Iris pigment epithelial cell (primary cell): ENCODE results near the gene RBM28.
"Not testable (repeated sequence)": the region's sequence is repeated elsewhere in the genome, so short reads cannot be mapped to it uniquely, and the experiment has no call there.

ENCODE experiments used
- DNase-seq: peaks from one replicate; pipeline ENCODE4 v3.0.0-alpha.2; 2011; ENCODE audit warnings: low read depth

RBM28 gene

DNA sequence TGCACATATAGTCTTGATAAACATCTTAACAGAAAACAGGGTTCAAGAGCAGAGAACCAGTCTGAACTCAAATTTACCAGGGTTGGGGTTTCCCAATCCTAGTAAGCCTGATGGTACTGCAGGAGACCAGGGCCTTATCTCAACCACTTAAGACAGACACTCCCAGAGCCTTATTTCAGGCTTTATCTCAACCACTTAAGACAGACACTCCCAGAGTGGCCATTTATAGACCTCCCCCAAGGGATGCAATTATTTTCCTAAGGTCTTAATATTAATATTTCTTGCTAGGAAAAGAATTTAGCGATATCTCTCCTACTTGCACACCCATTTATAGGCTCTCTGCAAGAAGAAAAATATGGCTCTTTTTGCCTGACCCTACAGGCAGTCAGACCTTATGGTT lies 63.3 kb downstream of the RBM28 start:
- not testable (repeated sequence) for DNase-seq

DNA sequence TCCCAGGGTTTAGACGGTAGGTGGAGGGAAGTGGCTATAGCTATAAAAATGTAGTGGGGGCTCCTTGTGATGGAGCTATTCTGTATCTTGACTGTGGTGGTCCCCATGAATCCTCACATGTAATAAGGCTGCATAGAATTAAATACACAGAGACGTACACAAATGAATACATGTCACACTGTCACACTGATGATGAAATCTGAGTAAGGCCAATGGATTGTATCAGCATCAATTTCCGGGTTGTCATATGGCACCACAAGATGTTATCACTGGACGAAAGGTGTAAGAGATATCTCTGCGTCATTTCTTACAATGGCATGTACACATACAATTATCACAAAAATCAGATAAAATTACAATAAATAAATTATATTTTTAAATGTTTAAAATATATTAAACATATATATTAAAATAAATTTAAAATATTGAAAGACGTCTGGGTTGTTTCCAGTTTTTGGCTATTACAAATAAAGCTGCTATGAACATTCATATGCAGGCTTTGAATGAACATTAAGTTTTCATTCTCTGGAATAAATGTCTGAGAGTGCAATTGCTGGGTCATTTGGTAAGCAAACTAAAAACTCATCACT lies 64.5 kb downstream of the RBM28 start:
- DNase-seq: no peak

DNA sequence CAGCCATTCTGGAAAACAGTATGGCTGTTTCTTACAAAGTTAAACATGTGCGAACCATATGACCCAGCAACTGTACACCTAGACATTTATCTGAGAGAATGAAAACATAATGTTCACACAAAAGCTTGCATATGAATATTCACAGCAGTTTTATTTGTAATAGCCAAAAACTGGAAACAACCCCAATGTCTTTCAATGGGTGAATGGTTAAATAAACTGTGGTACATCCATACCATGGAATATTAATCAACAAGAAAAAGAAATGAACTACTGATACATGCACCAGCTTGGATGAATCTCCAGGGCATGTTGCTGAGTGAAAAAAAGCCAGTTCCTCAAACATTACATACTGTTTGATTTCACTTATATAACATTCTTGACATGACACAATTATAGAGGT lies 65.3 kb downstream of the RBM28 start:
- DNase-seq: no peak

DNA sequence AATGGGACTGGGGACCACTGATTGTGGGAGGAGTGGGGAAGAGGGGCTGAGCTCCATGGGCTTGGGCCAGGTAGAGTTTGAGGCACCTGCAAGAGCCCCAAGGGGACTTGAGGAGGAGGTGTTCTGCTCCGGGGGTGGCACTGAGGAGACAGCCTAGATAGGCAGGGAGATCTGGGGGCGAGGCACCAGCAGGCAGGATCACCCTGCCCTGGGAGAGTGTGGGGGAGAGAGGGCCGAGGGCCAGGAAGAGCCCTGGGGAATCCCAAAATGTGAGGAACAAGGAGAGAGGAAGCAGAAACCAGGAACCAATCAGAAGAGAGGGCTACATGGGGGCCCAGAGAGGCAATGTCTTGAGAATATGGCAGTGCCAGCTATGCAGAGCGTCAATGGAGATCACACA lies 68.0 kb downstream of the RBM28 start:
- no peak for DNase-seq

DNA sequence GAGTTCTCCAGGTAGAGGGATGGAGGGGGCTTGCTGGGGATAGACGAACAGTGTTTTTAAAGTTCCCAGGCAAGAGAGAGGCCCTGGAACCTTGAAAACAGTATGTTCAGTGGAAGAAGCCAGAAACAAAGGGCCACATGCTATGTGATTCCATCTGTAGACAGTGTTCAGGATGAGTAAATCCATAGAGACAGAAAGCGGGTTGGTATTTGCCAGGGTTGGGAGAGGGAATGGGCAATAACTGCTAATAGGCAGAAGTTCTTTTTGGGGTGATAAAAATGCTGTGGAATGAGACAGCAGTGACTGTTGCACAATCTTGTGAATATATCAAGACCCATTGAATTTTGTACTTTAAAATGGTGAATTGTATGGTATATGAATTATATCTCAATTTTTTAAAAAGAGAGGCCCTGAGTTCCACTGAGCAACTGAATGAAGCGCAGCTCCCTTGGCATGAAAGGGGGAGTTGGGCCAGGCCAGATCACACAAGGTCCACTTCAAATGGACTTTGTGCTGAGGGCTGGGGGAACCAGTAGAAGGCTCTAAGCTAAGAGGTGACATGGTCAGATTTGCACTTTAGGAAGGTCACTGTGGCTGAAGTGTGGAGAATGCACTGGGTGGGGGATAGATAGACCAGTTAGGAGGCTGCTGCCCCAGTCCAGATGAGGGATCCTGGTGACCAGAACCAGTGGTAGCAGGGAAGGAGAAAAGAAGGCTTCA lies 68.7 kb downstream of the RBM28 start:
- DNase-seq: no peak

DNA sequence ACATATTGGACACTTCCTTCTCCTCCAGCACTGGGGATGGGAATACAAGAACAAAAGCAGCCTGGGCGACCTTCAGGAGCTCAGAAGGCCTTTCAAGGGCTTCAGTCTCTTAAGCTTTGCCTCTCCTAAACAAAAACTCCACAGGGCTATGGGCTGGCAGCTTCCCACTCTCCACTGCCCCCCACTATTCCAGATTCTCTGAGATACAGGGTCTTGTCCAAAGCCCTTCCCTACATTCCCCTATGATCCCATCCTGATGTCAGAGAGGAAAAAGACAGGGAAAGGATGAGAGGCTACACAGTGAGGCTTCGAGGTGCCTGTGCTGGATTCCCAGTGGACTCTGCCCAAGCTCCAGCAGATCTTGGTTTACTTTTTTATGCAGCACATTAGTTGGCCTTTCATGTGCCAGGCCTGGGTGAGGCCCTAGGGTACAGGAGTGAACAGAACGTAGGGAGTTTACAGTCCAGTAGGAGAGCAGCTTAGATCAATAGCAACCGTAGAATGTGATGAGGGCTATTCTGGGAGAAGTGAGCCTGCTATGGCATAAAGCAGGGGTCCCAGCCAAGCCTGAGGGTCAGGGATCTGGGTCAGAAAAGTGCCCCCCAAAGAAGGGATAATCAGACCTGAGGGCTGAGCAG lies 69.3 kb downstream of the RBM28 start:
- DNase-seq: no peak

DNA sequence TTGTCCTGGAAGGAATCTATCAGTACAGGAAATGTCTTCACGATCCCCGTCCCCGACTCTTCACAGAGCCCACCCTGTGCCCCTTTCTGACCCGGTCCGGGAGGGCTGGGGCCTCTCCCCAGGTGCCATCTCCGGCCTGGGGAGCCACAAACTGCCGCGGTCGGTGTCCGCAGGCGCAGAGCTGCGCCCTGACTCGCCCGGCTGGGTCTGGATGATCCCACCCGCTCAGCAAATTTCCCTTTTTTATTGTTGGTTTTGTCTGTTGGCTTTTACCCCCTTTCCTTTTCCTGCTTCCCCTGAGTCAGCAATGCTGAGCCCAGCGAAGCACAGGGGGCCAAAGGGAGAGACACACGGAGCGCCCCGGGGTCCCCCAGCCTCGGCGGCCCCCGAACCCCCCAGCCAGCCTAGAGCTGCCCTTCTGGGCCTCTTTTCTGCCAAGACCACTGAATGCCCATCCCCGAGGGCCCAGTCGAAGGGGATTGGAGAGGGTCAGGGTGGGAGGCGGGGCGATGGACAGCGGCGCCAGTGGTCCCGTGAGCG lies 71.7 kb downstream of the RBM28 start:
- DNase-seq: no peak

DNA sequence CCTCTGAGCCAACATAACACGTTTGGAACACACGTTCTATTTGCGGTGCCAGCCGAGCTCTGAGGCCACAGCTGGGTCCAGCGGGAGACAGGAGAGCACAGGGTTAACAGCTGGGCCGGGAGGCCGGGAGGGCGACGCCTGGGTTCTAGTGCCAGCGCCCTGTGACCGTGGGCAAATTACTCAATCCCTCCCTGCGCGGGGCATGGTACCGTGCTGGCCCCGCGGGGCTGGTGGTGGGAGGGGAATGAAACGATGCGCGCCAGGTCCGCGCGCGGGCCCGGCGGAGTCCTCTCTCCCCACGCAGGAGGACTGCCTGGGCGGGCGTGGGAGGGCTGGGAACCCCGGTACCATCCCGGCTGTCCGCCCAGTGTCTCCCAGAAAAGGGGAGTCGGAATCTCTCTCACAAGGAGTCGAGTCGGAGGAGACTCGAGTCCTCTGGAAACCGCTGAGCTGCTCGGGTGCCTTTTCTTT lies 72.2 kb downstream of the RBM28 start:
- no peak for DNase-seq

DNA sequence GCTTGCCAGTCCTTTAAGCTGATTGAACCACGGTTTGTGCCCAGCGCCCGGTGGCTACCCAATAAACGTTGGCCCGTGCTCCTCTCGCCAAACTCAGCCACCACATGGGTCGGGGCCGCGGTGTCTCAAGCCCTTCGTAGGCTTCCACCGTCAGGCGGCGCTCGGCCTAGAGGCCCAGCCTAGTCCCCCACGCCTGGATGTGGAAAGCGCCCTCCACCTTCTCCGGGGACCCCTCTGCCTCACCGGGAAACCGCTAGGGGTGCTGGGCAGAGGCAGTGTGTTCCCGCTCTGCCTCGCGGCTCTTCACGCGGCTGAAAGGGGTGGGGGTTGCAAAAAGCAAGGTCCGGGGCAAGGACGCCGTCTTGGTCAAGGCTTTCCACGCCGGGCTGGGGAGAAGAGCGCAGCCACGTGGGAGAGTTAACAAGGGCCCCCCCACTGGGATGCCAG lies 72.9 kb downstream of the RBM28 start:
- DNase-seq: no peak

DNA sequence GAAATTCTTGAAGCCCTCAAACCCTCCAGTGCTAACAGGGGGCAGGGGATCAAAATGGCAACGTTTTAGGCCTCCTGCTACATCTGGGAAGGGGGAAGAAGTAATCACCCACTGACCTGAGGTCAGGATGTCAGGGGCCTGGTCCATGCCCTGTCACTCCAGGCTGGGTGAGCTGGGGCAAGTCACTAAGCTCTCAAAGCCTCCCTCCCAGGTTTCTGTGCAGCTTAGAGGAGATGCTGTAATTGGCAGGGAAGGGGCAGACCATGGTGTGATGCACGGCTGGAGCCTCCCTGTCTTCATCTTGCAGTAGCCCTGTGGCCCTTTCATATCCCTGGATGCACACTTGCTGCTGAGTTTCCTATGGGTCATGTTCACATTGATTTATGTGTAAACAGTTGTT lies 75.5 kb downstream of the RBM28 start:
- no peak for DNase-seq

DNA sequence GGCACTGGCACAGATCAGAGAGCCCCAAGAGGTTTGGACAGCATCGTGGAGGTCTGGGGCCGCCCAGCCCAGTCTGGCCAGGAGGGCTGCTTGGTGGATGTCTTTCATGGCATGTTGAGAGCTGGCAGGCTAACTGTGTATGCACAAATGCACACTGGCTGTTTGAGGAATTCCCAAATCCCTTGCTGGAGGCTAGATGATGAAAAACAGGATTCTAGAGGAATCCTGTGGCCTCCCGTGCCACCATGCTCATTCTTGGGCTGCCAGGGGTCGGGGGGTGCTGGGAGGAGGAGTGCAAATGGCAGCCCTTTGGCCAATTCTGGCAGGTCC lies 76.1 kb downstream of the RBM28 start:
- no peak for DNase-seq

DNA sequence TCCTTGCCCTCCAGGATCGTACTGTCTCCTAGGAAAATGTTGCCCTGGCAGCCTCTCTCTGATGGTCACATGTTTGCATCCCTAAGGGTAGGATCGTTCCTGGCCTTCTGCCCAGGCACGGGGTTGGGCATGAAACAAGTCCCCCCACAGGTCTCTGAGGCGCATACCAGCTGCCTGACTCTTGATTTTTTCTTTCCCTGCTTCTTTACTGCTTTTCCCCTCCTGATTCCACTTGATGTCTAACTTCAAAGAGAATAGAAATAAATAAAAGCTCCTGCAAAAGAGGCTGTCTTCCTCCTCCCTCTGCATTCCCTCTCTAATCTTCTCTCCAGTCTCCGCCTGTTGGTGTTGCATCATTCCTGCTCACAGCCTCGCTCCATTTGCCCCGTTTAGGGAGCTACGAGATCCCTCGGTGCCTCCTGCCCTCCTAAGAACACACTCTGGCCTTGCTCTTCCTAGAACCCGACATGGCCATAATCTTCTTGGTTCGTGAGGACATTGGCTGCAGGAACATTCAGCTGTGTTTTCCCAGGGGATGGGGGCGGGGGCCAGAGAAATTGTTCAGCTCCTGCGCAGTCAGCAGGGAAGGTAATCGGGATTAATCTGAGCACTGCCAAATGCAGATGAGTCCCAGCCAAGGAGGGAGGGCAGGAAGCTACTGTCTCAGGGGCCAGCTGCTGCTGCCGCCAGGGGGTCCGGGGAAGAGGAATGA lies 76.7 kb downstream of the RBM28 start:
- peak; percentile 69 for DNase-seq

DNA sequence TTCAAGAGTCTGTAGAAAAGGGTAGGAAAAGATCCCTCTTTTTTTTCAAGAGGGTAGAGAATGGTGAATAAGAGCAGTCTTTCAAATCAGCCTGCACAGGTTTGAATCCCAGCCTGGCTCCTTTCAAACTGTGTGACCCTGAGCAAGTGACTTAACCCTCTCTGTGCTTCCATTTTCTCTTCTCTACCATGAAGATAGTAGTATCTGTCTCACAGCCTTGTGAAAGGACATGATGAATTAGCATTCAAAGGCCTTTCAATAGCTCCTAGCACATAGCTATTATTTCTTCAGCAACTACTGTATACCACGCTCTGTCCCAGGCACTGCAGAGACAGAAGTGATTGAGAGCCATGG lies 77.2 kb downstream of the RBM28 start:
- no peak for DNase-seq

DNA sequence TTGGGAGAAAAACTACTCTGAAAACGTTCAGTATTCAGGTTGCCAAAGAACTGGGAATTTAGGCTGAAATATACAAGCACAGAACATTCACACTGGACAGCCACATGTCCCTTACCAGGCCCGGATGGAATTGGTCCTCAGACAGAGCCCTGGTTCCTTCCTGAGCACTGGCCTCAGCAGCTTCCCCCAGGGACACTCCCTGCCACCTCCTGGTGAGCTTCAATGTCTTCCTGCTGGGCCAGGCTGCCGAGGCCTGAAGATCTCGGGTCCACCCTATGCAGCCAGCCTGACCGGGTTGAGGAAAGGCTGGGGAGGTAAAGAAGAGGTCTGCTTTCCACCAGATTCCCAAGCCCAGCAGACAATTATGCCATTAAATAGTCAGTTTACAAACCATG lies 77.8 kb downstream of the RBM28 start:
- DNase-seq: no peak

DNA sequence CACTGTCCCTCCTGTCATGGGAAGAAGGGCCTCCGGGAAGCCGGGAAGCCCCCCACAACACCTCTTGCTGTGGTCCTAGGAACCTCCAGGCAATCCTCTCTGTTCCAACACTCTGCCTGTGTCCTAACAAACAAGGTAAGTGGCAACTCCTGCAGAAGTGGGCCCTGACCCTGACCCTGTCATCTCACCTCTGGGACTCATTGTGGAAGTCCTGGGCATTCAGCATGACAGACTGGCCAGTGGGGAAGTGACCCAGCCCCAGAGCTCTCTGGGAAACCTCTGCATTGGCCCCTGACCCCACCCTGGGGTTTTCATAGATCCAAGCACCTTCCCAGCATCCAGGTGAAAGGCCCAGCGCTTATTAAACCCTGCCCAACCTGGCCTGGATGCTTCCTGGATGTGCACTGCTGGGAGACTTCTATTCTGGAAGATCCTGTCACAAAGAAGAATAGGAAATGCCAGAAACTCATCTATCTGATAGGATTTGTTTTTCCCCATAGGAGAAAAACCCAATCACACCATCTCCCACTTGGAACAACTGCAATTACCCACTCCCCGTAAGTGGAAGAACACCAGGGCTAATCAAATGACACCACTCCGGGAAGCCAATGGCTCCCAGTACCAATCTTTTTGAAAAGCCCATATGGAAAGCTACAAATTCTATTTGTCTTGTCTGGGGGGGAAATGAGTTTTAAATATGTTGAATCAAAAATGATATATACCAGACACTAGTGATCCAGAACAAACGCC lies 78.4 kb downstream of the RBM28 start:
- no peak for DNase-seq

DNA sequence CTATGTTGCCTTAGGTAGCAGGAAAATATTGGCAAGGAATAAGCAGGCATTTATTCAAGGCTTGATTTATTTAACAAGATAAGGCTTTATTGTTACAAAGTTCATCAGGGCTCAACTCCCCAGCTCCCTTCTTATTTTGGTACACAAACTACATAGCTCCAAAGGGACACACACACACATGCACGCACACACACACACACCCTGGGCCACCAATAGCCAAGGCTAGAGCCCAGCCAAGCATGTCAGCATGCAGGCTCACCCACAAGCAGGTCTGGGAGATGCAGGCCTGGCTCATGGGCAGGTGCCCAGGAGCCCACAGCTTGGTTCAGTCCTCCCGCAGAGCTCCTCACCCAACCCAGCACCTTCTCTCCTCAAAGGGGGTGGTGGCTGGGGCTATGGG lies 79.2 kb downstream of the RBM28 start:
- DNase-seq: no peak

DNA sequence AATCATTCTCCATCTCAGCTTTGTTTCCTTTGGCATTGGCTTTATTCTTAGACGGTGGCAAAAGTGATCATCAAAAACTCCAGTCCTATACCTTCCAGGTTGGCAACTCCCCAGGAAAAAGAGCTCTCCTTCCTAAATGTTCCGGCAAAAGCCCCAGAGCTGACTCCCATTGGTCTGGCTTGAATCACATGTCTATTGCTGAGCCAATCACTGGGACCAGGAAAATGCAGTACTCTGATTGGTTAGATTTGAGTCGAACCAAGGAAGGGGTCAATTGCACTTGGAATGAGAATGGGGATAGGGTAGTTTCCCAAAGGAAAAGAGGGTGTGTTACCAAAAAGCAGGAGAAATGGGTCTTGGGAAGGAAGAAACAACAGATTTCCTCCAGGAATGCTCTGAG lies 80.3 kb downstream of the RBM28 start:
- DNase-seq: no peak

DNA sequence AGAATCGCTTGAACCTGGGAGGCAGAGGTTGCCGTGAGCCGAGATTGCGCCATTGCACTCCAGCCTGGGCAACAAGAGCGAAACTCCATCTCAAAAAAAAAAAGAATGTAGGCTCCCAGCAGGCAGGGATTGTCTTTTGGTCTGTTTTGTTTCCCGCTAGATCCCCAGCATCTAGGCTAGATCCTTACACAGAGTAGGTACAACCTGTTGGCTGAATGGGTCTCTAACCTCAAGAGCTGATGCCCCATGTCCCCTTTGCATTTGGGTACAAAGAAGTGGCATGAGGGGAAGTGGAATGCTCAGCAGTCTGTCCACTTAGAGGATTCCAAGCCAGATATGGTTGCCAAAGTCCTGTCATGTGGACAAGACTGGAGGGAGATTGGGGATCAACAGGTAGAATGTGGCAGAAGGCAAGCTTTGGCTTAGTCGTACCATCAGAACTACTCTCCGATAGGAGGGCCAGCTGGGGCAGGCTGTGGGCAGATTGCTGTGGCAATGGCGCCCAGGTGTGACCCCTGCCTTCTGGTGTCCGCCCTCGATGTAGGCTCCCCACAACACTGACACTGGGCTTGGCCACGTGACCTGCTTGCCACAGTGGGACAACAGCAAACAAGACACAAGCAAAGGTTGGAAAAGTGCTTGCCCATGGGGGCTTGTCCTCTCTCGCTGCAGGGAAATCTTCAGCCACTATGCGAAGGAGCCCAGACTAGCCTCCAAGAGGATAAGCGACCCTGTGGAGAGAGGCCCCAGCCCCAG lies 81.3 kb downstream of the RBM28 start:
- no peak for DNase-seq

DNA sequence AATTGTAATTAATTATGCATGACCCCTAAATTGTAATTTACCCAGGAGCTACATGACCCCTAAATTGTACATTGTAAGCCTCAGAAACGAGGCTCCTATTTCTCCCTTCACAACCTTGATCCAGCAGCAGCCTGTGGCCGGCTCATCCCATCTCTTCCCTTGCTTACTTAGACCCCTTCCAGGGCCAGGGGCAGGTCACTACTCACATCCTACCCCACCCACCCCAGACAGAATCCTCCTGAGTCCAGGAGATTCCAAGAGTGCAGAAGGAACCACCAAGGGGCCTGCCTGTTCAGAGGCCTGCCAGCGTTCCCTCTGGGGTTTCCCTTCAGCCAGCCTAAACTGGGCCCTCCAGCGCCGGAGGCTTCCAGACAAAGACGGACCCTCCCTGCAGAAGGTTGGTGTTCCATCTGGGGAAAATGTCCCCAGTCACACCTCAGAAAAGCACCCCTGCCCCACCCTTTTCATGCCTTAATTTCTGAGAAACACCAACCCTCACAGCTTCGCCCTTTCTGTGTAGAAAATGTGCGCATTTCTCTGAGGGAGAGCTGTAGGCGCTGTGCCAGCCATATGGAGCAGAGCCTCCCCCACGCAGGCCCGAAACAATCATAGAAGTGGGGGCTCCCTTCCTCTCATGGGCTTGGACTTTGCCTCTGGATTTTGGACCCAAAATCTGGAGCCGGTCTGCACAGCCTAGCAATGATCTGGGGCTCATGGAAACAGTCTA lies 83.5 kb downstream of the RBM28 start:
- no peak for DNase-seq
